Fibroblast of skin of right quadriceps (primary cell): ENCODE measurements around the gene LBHD2.

ENCODE experiments used
- DNase-seq: peaks from one replicate; pipeline ENCODE4 v3.0.0-alpha.2; 2013

LBHD2 gene

GRCh38 chr14:103134919-103135318, 50.9 kb downstream of the LBHD2 start:
- no peak for DNase-seq

- DNase-seq: no peak
These were observed 51.6 kb downstream of the LBHD2 start for GRCh38 chr14:103135333-103136260.

- peak; percentile 70 for DNase-seq
These were observed 52.6 kb downstream of the LBHD2 start for GRCh38 chr14:103136388-103137271.

GRCh38 chr14:103137689-103138300, 53.8 kb downstream of the LBHD2 start:
- no peak for DNase-seq

- no peak for DNase-seq
These were observed 54.5 kb downstream of the LBHD2 start for GRCh38 chr14:103138301-103139131.

GRCh38 chr14:103139132-103140025, 55.4 kb downstream of the LBHD2 start:
- no peak for DNase-seq
